Neuron (in vitro differentiated cells): ENCODE data around the gene U2AF2.

Experiments
- H2AFZ ChIP-seq: one replicate; pipeline ENCODE4 v1.6.1; 2013; ENCODE audit warnings: low read depth, mild to moderate bottlenecking, inconsistent platforms, low read length, moderate library complexity
- H3K27me3 ChIP-seq: one replicate; pipeline ENCODE4 v1.6.1; 2013; ENCODE audit warnings: low read length; ENCODE audit not compliant: insufficient read depth
- H3K36me3 ChIP-seq: one replicate; pipeline ENCODE4 v1.6.1; 2013; ENCODE audit warnings: low read length; ENCODE audit not compliant: insufficient read depth
- H3K4me1 ChIP-seq: one replicate; pipeline ENCODE4 v1.6.1; 2013; ENCODE audit warnings: low read length; ENCODE audit not compliant: insufficient read depth
- H3K4me3 ChIP-seq: 2 replicates; pipeline ENCODE4 v1.5.1; 2013; ENCODE audit warnings: mild to moderate bottlenecking, low read length, moderate library complexity
- H3K9me3 ChIP-seq: one replicate; pipeline ENCODE4 v1.6.1; 2013; ENCODE audit warnings: low read length

U2AF2 gene

DNA sequence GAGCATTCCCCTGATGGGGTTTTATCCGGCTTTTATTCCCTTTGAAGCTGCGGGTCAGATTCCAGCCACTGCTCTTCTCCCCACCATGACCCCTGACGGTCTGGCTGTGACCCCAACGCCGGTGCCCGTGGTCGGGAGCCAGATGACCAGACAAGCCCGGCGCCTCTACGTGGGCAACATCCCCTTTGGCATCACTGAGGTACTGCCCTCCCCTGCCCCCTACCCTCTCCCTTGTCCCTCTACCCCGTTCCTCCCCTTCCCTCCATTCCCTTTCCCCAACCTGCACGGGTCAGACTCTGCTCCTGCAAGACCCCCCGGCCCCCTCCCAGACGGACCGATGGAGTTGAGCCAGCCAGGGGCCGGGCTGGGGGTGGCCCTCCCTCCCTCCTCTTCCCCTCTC, 6.2 kb downstream of the U2AF2 start:
- H3K36me3 ChIP-seq = peaks cover 65% of the 10 kb centered on the region
- H3K4me1 ChIP-seq = peaks cover 20% of the 10 kb centered on the region
- H3K9me3 ChIP-seq = no peaks in the 10 kb centered on the region
- no peak overlapping the region for H3K4me3 ChIP-seq
- H3K27me3 ChIP-seq = no peaks in the 10 kb centered on the region
- H2AFZ ChIP-seq = no peak overlapping the region

DNA sequence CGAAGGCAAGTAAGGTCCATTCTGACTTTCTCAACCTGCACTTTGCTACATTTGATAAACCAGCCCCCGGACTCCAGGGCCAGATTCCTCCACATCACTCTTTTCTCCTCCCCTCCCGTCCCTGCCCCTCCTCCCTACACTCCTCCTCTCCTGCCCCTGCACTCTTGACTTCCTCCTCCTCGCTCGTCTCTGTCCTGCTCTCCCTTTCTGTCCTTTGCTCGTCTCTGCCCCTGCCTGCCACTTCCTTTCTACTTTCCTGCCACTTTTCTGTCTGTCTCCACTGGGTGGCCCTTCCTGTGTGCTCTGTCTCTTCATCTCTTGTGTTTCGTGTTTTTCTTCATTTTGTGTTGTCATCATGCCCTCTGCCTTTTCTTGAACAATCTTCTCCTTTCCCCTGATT, 7.0 kb downstream of the U2AF2 start:
- no peak overlapping the region for H2AFZ ChIP-seq
- peaks cover 12% of the 10 kb centered on the region for H3K4me1 ChIP-seq
- no peak overlapping the region for H3K4me3 ChIP-seq
- no peaks in the 10 kb centered on the region for H3K9me3 ChIP-seq
- no peaks in the 10 kb centered on the region for H3K27me3 ChIP-seq
- H3K36me3 ChIP-seq = peaks cover 73% of the 10 kb centered on the region

DNA sequence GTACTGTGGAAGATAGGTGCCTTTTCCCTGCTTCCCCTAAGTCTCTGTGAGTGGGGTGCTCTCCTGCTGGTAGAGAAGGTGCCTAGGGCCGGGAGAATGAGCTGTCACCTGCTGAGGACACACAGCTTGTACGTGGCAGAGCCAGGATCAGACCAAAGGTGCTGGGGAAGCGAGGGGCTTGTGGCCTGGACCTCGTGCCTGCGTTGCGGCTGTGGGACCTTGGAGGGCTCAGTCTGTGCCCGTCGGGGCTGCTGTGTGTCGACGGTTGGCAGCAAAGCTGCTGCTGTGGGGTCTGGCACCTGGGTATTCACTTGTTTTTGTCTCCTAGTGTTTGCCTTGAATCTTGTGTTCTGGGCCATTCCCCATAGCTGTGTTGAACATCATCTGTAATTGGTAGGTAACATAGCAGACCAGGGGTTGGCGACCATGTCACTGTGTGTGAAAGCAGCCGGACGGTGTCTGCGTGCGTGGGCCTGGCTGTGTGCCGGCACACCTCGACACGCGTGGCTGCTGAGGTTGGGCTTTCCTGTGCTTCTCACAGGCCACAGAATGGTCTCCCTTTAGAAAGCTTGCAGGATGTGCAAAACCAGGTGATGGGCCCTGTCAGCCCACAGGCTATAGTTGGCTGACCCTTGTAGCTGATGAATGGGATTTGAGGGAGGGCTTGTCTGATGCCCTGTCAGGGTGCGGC, 9.2 kb downstream of the U2AF2 start:
- H3K9me3 ChIP-seq = no peaks in the 10 kb centered on the region
- no peak overlapping the region for H2AFZ ChIP-seq
- no peak overlapping the region for H3K4me3 ChIP-seq
- H3K4me1 ChIP-seq = no peaks in the 10 kb centered on the region
- H3K36me3 ChIP-seq = peaks cover 88% of the 10 kb centered on the region
- no peaks in the 10 kb centered on the region for H3K27me3 ChIP-seq

DNA sequence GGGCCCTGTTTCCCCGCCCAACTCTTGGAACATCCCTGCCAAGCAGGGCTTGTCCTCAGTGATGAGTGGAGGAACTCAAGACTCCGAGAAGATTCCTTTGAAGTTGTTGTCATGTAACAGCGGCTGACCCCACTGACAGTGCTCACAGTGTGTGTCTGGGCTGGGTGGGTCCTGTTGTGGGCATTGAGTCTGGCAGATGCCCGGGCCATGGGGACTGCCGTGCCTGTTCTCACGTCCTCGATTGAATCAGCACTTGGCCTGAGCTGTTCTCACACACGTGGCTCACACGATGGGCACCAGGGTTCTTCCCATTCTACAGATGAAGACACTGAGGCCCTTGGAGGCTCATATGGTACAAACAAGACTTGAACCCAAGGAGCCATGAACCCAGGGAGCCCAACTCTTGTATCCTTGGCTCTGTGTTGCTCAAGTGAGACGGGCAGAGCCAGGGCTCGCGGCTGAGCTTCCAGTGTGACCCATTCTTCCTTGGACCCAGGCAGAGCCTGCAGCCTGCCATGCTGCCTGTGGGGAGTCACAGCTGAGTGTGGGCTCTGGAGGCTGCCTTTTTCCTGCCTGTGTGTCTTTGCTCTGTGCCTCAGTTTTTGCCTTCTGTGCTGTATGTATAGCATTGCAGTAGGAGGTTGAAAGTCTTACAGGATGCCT, 11.6 kb downstream of the U2AF2 start:
- Histone ChIP-seq H3K36me3 (peaks cover 86% of the 10 kb centered on the region), H2AFZ (no peak overlapping the region), H3K4me3 (no peak overlapping the region), H3K9me3 (no peaks in the 10 kb centered on the region), H3K27me3 (no peaks in the 10 kb centered on the region), H3K4me1 (no peaks in the 10 kb centered on the region)

- Histone ChIP-seq H2AFZ (no peak overlapping the region), H3K36me3 (peaks cover 83% of the 10 kb centered on the region), H3K27me3 (no peaks in the 10 kb centered on the region), H3K4me1 (no peaks in the 10 kb centered on the region), H3K9me3 (no peaks in the 10 kb centered on the region), H3K4me3 (no peak overlapping the region)
Observed at GRCh38 chr19:55667006-55667381, 12.2 kb downstream of the U2AF2 start.

DNA sequence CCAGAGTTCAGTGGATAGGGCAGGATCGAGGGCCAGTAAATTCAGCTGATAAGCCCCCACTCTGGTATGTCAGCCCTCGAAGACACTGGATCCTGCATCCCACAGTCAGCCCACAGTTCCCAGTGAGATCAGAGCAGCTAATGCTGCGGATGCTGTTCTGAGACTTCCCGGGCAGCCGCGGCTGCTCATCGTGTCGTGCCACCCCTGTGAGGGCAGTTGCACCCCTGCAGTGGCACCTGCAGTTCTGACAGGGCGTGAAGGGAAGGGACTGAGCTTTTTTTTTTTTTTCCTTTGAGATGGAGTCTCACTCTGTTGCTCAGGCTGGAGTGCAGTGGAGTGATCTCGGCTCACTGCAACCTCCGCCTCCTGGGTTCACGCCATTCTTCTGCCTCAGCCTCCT, 12.7 kb downstream of the U2AF2 start:
- Histone ChIP-seq H3K36me3 (peaks cover 79% of the 10 kb centered on the region), H3K9me3 (no peaks in the 10 kb centered on the region), H3K4me1 (no peaks in the 10 kb centered on the region)

DNA sequence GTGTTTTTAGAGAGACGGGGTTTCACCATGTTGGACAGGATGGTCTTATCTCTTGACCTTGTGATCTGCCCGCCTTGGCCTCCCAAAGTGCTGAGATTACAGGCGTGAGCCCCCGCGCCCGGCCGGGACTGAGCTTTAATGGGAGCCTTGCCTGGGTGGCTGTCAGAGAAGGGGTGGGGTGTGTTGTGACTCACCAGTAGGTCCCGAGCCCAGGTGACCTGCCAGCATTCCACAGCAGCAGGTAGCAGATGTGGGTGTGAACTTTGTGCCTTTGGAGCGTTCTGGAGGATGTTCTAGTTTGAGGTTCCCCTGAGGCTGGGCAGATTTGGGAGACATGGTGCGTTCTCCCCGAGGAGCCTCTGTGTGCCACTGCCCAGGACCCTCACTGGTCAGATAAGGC, 13.1 kb downstream of the U2AF2 start:
- Histone ChIP-seq H3K4me3 (no peak overlapping the region), H3K36me3 (peaks cover 75% of the 10 kb centered on the region)

More for the DNA sequence above, 12.7 kb downstream of the U2AF2 start:
- Histone ChIP-seq H2AFZ (no peak overlapping the region), H3K27me3 (no peaks in the 10 kb centered on the region), H3K4me3 (no peak overlapping the region)

GRCh38 chr19:55668603-55669348, 13.9 kb downstream of the U2AF2 start:
- Histone ChIP-seq H3K27me3 (no peaks in the 10 kb centered on the region), H2AFZ (no peak overlapping the region), H3K36me3 (peaks cover 73% of the 10 kb centered on the region), H3K9me3 (no peaks in the 10 kb centered on the region), H3K4me3 (no peak overlapping the region), H3K4me1 (peaks cover 8% of the 10 kb centered on the region)

More for the DNA sequence above, 13.1 kb downstream of the U2AF2 start:
- Histone ChIP-seq H3K9me3 (no peaks in the 10 kb centered on the region), H3K4me1 (no peaks in the 10 kb centered on the region), H2AFZ (no peak overlapping the region), H3K27me3 (no peaks in the 10 kb centered on the region)

- Histone ChIP-seq H3K36me3 (peaks cover 67% of the 10 kb centered on the region), H3K4me1 (peaks cover 13% of the 10 kb centered on the region), H3K9me3 (no peaks in the 10 kb centered on the region), H2AFZ (no peak overlapping the region), H3K27me3 (no peaks in the 10 kb centered on the region), H3K4me3 (no peak overlapping the region)
Observed at GRCh38 chr19:55669418-55670279, 14.8 kb downstream of the U2AF2 start.

DNA sequence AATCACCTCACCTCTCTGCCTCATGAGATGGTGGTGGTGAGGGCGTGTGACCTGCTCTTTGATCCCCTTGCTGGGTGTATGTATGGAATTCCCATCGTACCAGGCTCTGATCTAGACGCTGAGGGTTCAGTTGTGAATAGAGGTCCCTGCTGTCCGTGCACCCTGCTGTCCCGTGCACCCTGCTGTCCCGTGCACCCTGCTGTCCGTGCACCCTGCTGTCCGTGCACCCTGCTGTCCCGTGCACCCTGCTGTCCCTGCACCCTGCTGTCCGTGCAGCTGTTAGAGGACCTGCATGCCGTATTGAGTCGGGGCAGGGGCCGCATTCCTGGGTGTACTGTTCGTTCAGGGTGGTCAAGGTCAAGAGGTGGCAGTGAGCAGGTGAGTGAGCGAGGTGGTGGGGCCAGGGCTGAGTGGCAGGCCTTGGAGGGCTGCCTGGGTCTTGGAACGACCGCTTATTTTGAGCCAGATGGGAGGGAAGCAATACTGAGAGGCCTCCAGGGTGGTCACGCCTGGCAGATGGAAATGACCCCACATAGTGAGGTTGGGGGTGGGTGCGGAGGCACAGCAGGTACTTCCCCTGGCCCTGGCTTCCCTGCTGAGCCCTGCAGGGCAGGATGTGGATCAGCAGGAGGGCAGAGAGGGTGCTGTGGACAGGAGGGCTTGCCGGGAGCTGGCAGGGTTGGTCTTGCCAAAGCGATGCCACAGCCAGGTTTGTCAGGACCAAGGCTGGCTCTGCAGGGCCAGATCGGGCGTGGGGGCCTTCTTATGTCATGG, 15.6 kb downstream of the U2AF2 start:
- no peaks in the 10 kb centered on the region for H3K27me3 ChIP-seq
- H3K9me3 ChIP-seq = no peaks in the 10 kb centered on the region
- H3K4me3 ChIP-seq = no peak overlapping the region
- H3K36me3 ChIP-seq = peaks cover 64% of the 10 kb centered on the region
- H2AFZ ChIP-seq = no peak overlapping the region
- peaks cover 13% of the 10 kb centered on the region for H3K4me1 ChIP-seq

DNA sequence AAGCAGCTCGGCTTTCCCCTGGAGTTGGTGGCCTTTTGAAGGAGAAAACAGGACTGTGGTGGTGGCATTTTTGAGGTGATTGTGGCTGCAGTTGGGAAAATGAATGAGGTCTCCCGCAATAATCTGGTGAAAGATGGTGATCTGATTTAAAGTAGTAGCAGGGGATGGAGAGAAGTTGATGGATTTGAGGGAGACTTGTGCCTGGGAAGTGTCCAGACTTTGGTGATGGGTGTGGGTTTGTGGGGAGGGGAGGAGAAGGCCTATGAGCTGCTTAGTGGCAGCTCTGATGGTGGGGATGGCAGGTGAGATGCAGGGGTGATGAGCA, 16.2 kb downstream of the U2AF2 start:
- Histone ChIP-seq H3K36me3 (peaks cover 60% of the 10 kb centered on the region), H3K27me3 (no peaks in the 10 kb centered on the region), H3K9me3 (no peaks in the 10 kb centered on the region), H3K4me1 (peaks cover 14% of the 10 kb centered on the region), H2AFZ (no peak overlapping the region), H3K4me3 (no peak overlapping the region)

- Histone ChIP-seq H3K4me3 (no peak overlapping the region), H3K36me3 (peaks cover 46% of the 10 kb centered on the region)
Observed at GRCh38 chr19:55672418-55672817, 17.6 kb downstream of the U2AF2 start.

More at GRCh38 chr19:55672418-55672817, 17.6 kb downstream of the U2AF2 start:
- H3K9me3 ChIP-seq = no peaks in the 10 kb centered on the region
- peaks cover 22% of the 10 kb centered on the region for H3K4me1 ChIP-seq
- H3K27me3 ChIP-seq = no peaks in the 10 kb centered on the region
- H2AFZ ChIP-seq = no peak overlapping the region
